Measurements from ENCODE around the gene SLC24A3.

The SLC24A3 gene

GRCh38 chr20:19492116-19492515 lies 279.7 kb downstream of the SLC24A3 start:
- no peak overlapping the region for H3K4me3 ChIP-seq (ENCODE audit: low read length)
- DNase-seq (ENCODE audit: low read depth): no peak
- TF ChIP-seq, protein P1, sequence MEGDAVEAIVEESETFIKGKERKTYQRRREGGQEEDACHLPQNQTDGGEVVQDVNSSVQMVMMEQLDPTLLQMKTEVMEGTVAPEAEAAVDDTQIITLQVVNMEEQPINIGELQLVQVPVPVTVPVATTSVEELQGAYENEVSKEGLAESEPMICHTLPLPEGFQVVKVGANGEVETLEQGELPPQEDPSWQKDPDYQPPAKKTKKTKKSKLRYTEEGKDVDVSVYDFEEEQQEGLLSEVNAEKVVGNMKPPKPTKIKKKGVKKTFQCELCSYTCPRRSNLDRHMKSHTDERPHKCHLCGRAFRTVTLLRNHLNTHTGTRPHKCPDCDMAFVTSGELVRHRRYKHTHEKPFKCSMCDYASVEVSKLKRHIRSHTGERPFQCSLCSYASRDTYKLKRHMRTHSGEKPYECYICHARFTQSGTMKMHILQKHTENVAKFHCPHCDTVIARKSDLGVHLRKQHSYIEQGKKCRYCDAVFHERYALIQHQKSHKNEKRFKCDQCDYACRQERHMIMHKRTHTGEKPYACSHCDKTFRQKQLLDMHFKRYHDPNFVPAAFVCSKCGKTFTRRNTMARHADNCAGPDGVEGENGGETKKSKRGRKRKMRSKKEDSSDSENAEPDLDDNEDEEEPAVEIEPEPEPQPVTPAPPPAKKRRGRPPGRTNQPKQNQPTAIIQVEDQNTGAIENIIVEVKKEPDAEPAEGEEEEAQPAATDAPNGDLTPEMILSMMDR (IDR thresholded peaks at IDR 0.05; ENCODE audit: insufficient read depth, low read depth, low read length, missing control alignments): no peak

DNA sequence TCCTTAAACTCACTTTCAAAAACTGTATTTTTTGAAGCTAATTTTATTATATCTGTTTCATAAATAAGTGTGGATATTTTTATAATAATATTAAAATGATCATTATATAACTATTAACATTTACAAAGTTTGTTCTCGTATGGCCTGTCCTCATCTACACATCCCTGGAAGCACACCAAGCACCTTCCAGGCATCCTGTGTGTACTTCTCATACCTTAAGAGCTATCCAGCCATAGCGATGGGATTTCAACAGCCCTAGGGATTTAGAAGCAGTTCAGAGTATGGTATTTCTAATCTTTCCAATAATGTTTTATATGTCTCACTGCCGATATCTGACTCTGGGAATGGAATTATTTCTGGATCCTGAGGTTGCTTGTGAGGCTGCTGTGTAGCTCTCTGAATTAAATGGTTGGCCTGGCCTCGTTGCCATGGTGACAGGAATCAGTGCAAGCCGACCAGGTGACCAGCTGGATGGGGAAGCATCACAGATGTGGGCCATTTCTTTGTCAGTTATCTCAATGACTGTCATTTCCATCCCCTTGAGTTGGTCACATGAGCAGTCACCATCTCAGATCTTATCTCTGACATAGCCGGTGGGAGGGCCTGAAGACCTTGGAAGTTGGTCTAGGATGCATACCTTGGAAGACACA lies 280.4 kb downstream of the SLC24A3 start:
- no peak overlapping the region for H3K4me3 ChIP-seq (ENCODE audit: low read length)
- DNase-seq (ENCODE audit: low read depth): no peak
- TF ChIP-seq, protein P1 (IDR thresholded peaks at IDR 0.05; ENCODE audit: insufficient read depth, low read depth, low read length, missing control alignments): no peak

DNA sequence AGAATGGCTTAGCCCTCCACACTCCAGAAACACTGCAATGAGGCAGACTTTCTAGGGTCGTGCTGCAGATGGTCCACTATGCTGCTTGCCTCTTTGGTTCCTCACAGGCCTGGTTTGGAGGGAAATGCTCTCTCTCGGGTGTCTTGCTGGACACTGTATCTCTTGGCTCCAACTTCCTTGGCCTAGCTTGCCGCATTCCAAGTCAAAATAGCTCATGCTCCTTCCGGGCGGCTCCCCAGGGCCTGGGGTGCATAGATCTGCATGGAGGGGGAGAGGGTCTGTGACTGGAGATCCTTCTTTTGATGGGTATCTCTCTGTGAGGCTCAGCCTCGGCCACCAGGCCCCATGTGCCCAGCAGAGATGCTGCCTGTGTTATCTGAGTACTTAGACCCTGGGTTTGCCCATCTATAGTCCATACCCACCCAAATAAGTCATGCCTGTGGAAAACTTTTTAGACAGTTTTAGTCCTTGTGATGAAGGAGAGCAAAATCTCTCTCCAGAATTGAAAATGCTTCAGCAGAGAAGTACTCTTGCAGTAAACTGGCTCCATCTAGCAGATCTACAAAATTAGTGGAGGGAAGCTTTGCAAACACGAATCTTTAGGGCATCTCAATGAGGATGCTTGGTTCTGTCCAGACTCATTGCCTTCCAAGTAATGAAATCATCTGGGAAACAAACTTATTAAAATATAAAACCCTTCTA lies 281.5 kb downstream of the SLC24A3 start:
- TF ChIP-seq, protein P1 (IDR thresholded peaks at IDR 0.05; ENCODE audit: insufficient read depth, low read depth, low read length, missing control alignments): no peak
- no peak for DNase-seq (ENCODE audit: low read depth)
- no peak overlapping the region for H3K4me3 ChIP-seq (ENCODE audit: low read length)

- DNase-seq (ENCODE audit: low read depth): no peak
- H3K4me3 ChIP-seq (ENCODE audit: low read length): no peak overlapping the region
- TF ChIP-seq, protein P1 (IDR thresholded peaks at IDR 0.05; ENCODE audit: insufficient read depth, low read depth, low read length, missing control alignments): no peak
These were observed 283.7 kb downstream of the SLC24A3 start for GRCh38 chr20:19495905-19496703.

- DNase-seq (ENCODE audit: low read depth): no peak
- H3K4me3 ChIP-seq (ENCODE audit: low read length): no peak overlapping the region
- TF ChIP-seq, protein P1 (IDR thresholded peaks at IDR 0.05; ENCODE audit: insufficient read depth, low read depth, low read length, missing control alignments): no peak
These were observed 284.6 kb downstream of the SLC24A3 start for GRCh38 chr20:19497064-19497463.

GRCh38 chr20:19498756-19499155 lies 286.3 kb downstream of the SLC24A3 start:
- TF ChIP-seq, protein P1 (IDR thresholded peaks at IDR 0.05; ENCODE audit: insufficient read depth, low read depth, low read length, missing control alignments): no peak
- DNase-seq (ENCODE audit: low read depth): no peak
- no peak overlapping the region for H3K4me3 ChIP-seq (ENCODE audit: low read length)
